NCI-H2107 treated with DMSO at 0.1 percent for 48 hours (cell line): ENCODE measurements around the gene COPS9.

Source experiments
- DNase-seq: peaks from one replicate; lab custom pipeline; 2025; ENCODE audit not compliant: unreplicated experiment; lab: John Stamatoyannopoulos, UW

Gene COPS9

GRCh38 chr2:240121675-240122074 is 14.4 kb downstream of the COPS9 start:
- DNase-seq, result no peak

- no peak for DNase-seq
These were observed 14.9 kb downstream of the COPS9 start for GRCh38 chr2:240121190-240121589.

- DNase-seq, result no peak
These were observed 21.9 kb downstream of the COPS9 start for GRCh38 chr2:240114233-240114632.

- DNase-seq, result no peak
These were observed 23.0 kb downstream of the COPS9 start for GRCh38 chr2:240112914-240113690.

- DNase-seq, result no peak
These were observed 24.9 kb downstream of the COPS9 start for GRCh38 chr2:240111253-240111652.

GRCh38 chr2:240109386-240109785 is 26.7 kb downstream of the COPS9 start:
- DNase-seq, result no peak

- no peak for DNase-seq
These were observed 28.7 kb downstream of the COPS9 start for GRCh38 chr2:240107477-240107796.

- DNase-seq, result no peak
These were observed 29.2 kb downstream of the COPS9 start for GRCh38 chr2:240106765-240107476.

- DNase-seq, result no peak
These were observed 30.1 kb downstream of the COPS9 start for GRCh38 chr2:240105982-240106381.

- no peak for DNase-seq
These were observed 33.0 kb downstream of the COPS9 start for GRCh38 chr2:240103136-240103535.

GRCh38 chr2:240098349-240098748 is 37.8 kb downstream of the COPS9 start:
- DNase-seq, result no peak

GRCh38 chr2:240095556-240096523 is 40.3 kb downstream of the COPS9 start:
- DNase-seq, result peak; percentile 23

GRCh38 chr2:240089306-240089705 is 46.8 kb downstream of the COPS9 start:
- no peak for DNase-seq

- no peak for DNase-seq
These were observed 49.5 kb downstream of the COPS9 start for GRCh38 chr2:240086563-240086962.
